ENCODE data around the gene ARHGAP21. TPM values are rescaled to one million over a fixed set of nuclear protein-coding genes. Genes with fewer than 3 reads are reported as not detected.
"Not testable (repeated sequence)": the region's sequence is repeated elsewhere in the genome, so short reads cannot be mapped to it uniquely, and the experiment has no call there.

Gene ARHGAP21
- total and polyA plus RNA-seq, 2 donors = 33.7 to 233 TPM

GRCh38 chr10:24661376-24661775 lies 62.3 kb downstream of the ARHGAP21 start:
- WGBS = 84% methylated on average over 2 of the region's 2 CpGs
- Histone ChIP-seq H3K4me3 (ENCODE audit: low read depth, low read length) (no peak overlapping the region), H3K36me3 (ENCODE audit: insufficient read depth) (no peaks in the 10 kb centered on the region), H3K27ac (ENCODE audit: low read depth) (no peak overlapping the region), H3K4me1 (ENCODE audit: insufficient read depth) (no peaks in the 10 kb centered on the region)
- no peak for DNase-seq (ENCODE audit: extremely low spot score)

GRCh38 chr10:24658319-24658718 lies 65.4 kb downstream of the ARHGAP21 start:
- not testable (repeated sequence) for H3K27ac ChIP-seq (ENCODE audit: low read depth); H3K36me3 ChIP-seq (ENCODE audit: insufficient read depth)
- 99% methylated on average over 4 of the region's 4 CpGs for WGBS

GRCh38 chr10:24656326-24656725 lies 67.4 kb downstream of the ARHGAP21 start:
- not testable (repeated sequence) for H3K27ac ChIP-seq (ENCODE audit: low read depth); H3K36me3 ChIP-seq (ENCODE audit: insufficient read depth); DNase-seq (ENCODE audit: extremely low spot score); H3K4me1 ChIP-seq (ENCODE audit: insufficient read depth); H3K4me3 ChIP-seq (ENCODE audit: low read depth, low read length)
- 98% methylated on average over 11 of the region's 33 CpGs for WGBS

More at GRCh38 chr10:24658319-24658718, 65.4 kb downstream of the ARHGAP21 start:
- H3K4me3 ChIP-seq (ENCODE audit: low read depth, low read length); H3K4me1 ChIP-seq (ENCODE audit: insufficient read depth); DNase-seq (ENCODE audit: extremely low spot score): not testable (repeated sequence)

- H3K27ac ChIP-seq (ENCODE audit: low read depth) = no peak overlapping the region
- 98% methylated on average over 4 of the region's 4 CpGs for WGBS
- no peaks in the 10 kb centered on the region for H3K4me1 ChIP-seq (ENCODE audit: insufficient read depth)
- no peak for DNase-seq (ENCODE audit: extremely low spot score)
- H3K4me3 ChIP-seq (ENCODE audit: low read depth, low read length) = no peak overlapping the region
- no peaks in the 10 kb centered on the region for H3K36me3 ChIP-seq (ENCODE audit: insufficient read depth)
Measured at GRCh38 chr10:24652381-24652957, 71.2 kb downstream of the ARHGAP21 start.

- H3K4me3 ChIP-seq (ENCODE audit: low read depth, low read length) = no peak overlapping the region
- WGBS = 20% methylated on average over 2 of the region's 2 CpGs
Measured at GRCh38 chr10:24651923-24652322, 71.8 kb downstream of the ARHGAP21 start.

GRCh38 chr10:24650669-24651391 lies 72.9 kb downstream of the ARHGAP21 start:
- H3K36me3 ChIP-seq (ENCODE audit: insufficient read depth) = no peaks in the 10 kb centered on the region
- no peaks in the 10 kb centered on the region for H3K4me1 ChIP-seq (ENCODE audit: insufficient read depth)
- 84% methylated on average over 4 of the region's 4 CpGs for WGBS
- no peak overlapping the region for H3K27ac ChIP-seq (ENCODE audit: low read depth)
- no peak for DNase-seq (ENCODE audit: extremely low spot score)
- no peak overlapping the region for H3K4me3 ChIP-seq (ENCODE audit: low read depth, low read length)

More at GRCh38 chr10:24651923-24652322, 71.8 kb downstream of the ARHGAP21 start:
- no peak for DNase-seq (ENCODE audit: extremely low spot score)
- Histone ChIP-seq H3K4me1 (ENCODE audit: insufficient read depth) (no peaks in the 10 kb centered on the region), H3K36me3 (ENCODE audit: insufficient read depth) (no peaks in the 10 kb centered on the region), H3K27ac (ENCODE audit: low read depth) (no peak overlapping the region)

- no peak for DNase-seq (ENCODE audit: extremely low spot score)
- H3K27ac ChIP-seq (ENCODE audit: low read depth) = no peak overlapping the region
Measured at GRCh38 chr10:24645784-24646183, 77.9 kb downstream of the ARHGAP21 start.

GRCh38 chr10:24645022-24645421 lies 78.7 kb downstream of the ARHGAP21 start:
- H3K27ac ChIP-seq (ENCODE audit: low read depth) = no peak overlapping the region
- no peak for DNase-seq (ENCODE audit: extremely low spot score)
- H3K36me3 ChIP-seq (ENCODE audit: insufficient read depth) = no peaks in the 10 kb centered on the region
- H3K4me3 ChIP-seq (ENCODE audit: low read depth, low read length) = no peak overlapping the region
- H3K4me1 ChIP-seq (ENCODE audit: insufficient read depth) = no peaks in the 10 kb centered on the region

More at GRCh38 chr10:24645784-24646183, 77.9 kb downstream of the ARHGAP21 start:
- H3K4me3 ChIP-seq (ENCODE audit: low read depth, low read length) = no peak overlapping the region
- H3K36me3 ChIP-seq (ENCODE audit: insufficient read depth) = no peaks in the 10 kb centered on the region
- no peaks in the 10 kb centered on the region for H3K4me1 ChIP-seq (ENCODE audit: insufficient read depth)

- 93% methylated on average over 6 of the region's 6 CpGs for WGBS
- no peak overlapping the region for H3K4me3 ChIP-seq (ENCODE audit: low read depth, low read length)
- no peaks in the 10 kb centered on the region for H3K4me1 ChIP-seq (ENCODE audit: insufficient read depth)
- H3K27ac ChIP-seq (ENCODE audit: low read depth) = no peak overlapping the region
- DNase-seq (ENCODE audit: extremely low spot score) = no peak
- H3K36me3 ChIP-seq (ENCODE audit: insufficient read depth) = no peaks in the 10 kb centered on the region
Measured at GRCh38 chr10:24643679-24644209, 79.9 kb downstream of the ARHGAP21 start.

- DNase-seq (ENCODE audit: extremely low spot score) = peak; percentile 59
- H3K36me3 ChIP-seq (ENCODE audit: insufficient read depth) = no peaks in the 10 kb centered on the region
- H3K4me1 ChIP-seq (ENCODE audit: insufficient read depth) = no peaks in the 10 kb centered on the region
- WGBS = 34% methylated on average over 6 of the region's 6 CpGs
- H3K4me3 ChIP-seq (ENCODE audit: low read depth, low read length) = no peak overlapping the region
- no peak overlapping the region for H3K27ac ChIP-seq (ENCODE audit: low read depth)
Measured at GRCh38 chr10:24642921-24643678, 80.6 kb downstream of the ARHGAP21 start.

GRCh38 chr10:24639124-24639523 lies 84.6 kb downstream of the ARHGAP21 start:
- Histone ChIP-seq H3K4me3 (ENCODE audit: low read depth, low read length) (no peak overlapping the region), H3K27ac (ENCODE audit: low read depth) (no peak overlapping the region), H3K36me3 (ENCODE audit: insufficient read depth) (no peaks in the 10 kb centered on the region), H3K4me1 (ENCODE audit: insufficient read depth) (no peaks in the 10 kb centered on the region)
- 98% methylated on average over 1 of the region's 1 CpG for WGBS
- DNase-seq (ENCODE audit: extremely low spot score) = no peak

- H3K27ac ChIP-seq (ENCODE audit: low read depth) = no peak overlapping the region
- 95% methylated on average over 4 of the region's 4 CpGs for WGBS
- DNase-seq (ENCODE audit: extremely low spot score) = no peak
- H3K4me3 ChIP-seq (ENCODE audit: low read depth, low read length) = no peak overlapping the region
- no peaks in the 10 kb centered on the region for H3K36me3 ChIP-seq (ENCODE audit: insufficient read depth)
- no peaks in the 10 kb centered on the region for H3K4me1 ChIP-seq (ENCODE audit: insufficient read depth)
Measured at GRCh38 chr10:24625778-24626177, 97.9 kb downstream of the ARHGAP21 start.

GRCh38 chr10:24623383-24623782 lies 100.3 kb downstream of the ARHGAP21 start:
- 88% methylated on average over 2 of the region's 2 CpGs for WGBS
- no peaks in the 10 kb centered on the region for H3K4me1 ChIP-seq (ENCODE audit: insufficient read depth)
- H3K36me3 ChIP-seq (ENCODE audit: insufficient read depth) = no peaks in the 10 kb centered on the region
- no peak overlapping the region for H3K27ac ChIP-seq (ENCODE audit: low read depth)
- H3K4me3 ChIP-seq (ENCODE audit: low read depth, low read length) = no peak overlapping the region
- DNase-seq (ENCODE audit: extremely low spot score) = no peak

Measured in urinary bladder (tissue), 4 donors.